ENCODE measurements around the gene TOR1B. TPM values are rescaled to one million over a fixed set of nuclear protein-coding genes. Genes with fewer than 3 reads are reported as not detected.

TOR1B gene
- total RNA-seq, 1 experiment from 2014 or later, result 19.0 TPM

- H3K36me3 ChIP-seq (ENCODE audit: control insufficient read depth in 1 of 2, insufficient read depth in 2 of 2, low read length in 2 of 2), result no peaks in the 10 kb centered on the region
These were observed 21.9 kb upstream of the TOR1B start for GRCh38 chr9:129781131-129781530.

More at GRCh38 chr9:129781131-129781530, 21.9 kb upstream of the TOR1B start:
- TF ChIP-seq REST (IDR thresholded peaks at IDR 0.05; ENCODE audit: low read depth) (no peak), CTCF (IDR thresholded peaks at IDR 0.05 in 2 of 3, conservative IDR thresholded peaks at IDR 0.05 in 1 of 3; ENCODE audit: borderline replicate concordance in 1 of 3, insufficient read depth in 1 of 3, low read depth in 2 of 3, low read length in 2 of 3) (no peak), SIN3A (IDR thresholded peaks at IDR 0.05; ENCODE audit: low read depth) (no peak), EGR1 (IDR thresholded peaks at IDR 0.05; ENCODE audit: low read depth) (no peak), YY1 (IDR thresholded peaks at IDR 0.05; ENCODE audit: extremely low read depth, insufficient replicate concordance, low read depth, low read length) (no peak), CBX3 (IDR thresholded peaks at IDR 0.05; ENCODE audit: low read depth) (no peak), TCF7L2 (IDR thresholded peaks at IDR 0.05; ENCODE audit: borderline replicate concordance, extremely low read depth, insufficient read depth, insufficient read length) (no peak), ATF3 (IDR thresholded peaks at IDR 0.05) (no peak), MAX (IDR thresholded peaks at IDR 0.05) (no peak), POLR2AphosphoS5 (IDR thresholded peaks at IDR 0.05; ENCODE audit: low read depth, low read length) (no peak), JUND (IDR thresholded peaks at IDR 0.05) (no peak), POLR2A (IDR thresholded peaks at IDR 0.05; ENCODE audit: borderline replicate concordance, extremely low read depth, insufficient read depth, insufficient read length) (no peak), ZNF274 (IDR thresholded peaks at IDR 0.05; ENCODE audit: low read depth, low read length) (no peak), FOSL1 (IDR thresholded peaks at IDR 0.05; ENCODE audit: low read depth) (no peak), ZBTB33 (IDR thresholded peaks at IDR 0.05; ENCODE audit: extremely low read depth, insufficient replicate concordance, low read length) (no peak), SRF (IDR thresholded peaks at IDR 0.05; ENCODE audit: low read depth) (no peak), ZFX (IDR thresholded peaks at IDR 0.05) (no peak), ELF1 (IDR thresholded peaks at IDR 0.05; ENCODE audit: borderline replicate concordance, low read depth) (no peak), SP1 (IDR thresholded peaks at IDR 0.05; ENCODE audit: low read depth) (no peak)
- Histone ChIP-seq H2AFZ (ENCODE audit: low read depth, low read length, poor library complexity, severe bottlenecking) (no peak overlapping the region), H3K27me3 (ENCODE audit: insufficient read depth, low read length) (no peaks in the 10 kb centered on the region), H3K9me2 (ENCODE audit: insufficient read depth) (no peaks in the 10 kb centered on the region), H3K27ac (ENCODE audit: low read depth, low read length) (no peak overlapping the region), H3K4me1 (ENCODE audit: control insufficient read depth in 1 of 2, insufficient read depth in 2 of 2, low read length in 2 of 2) (peaks cover 27 to 33% of the 10 kb centered on the region in 2 experiments), H3K79me2 (ENCODE audit: insufficient read depth, low read length) (no peaks in the 10 kb centered on the region), H3K4me2 (ENCODE audit: low read length) (no peak overlapping the region), H3K9me3 (ENCODE audit: control insufficient read depth in 1 of 2, insufficient read depth in 1 of 2, low read depth in 1 of 2, low read length in 2 of 2) (no peaks in the 10 kb centered on the region), H3K4me3 (replicated peaks in 1 of 2; ENCODE audit: low read depth in 1 of 2, low read length in 2 of 2) (no peak overlapping the region), H3K9ac (ENCODE audit: low read length) (no peak overlapping the region), H4K20me1 (ENCODE audit: insufficient read depth) (no peaks in the 10 kb centered on the region)
- RAD21 ChIA-PET (ENCODE audit: low non-redundant PET in 1 of 2, low total read pairs in 2 of 2, uncharacterized antibody in 2 of 2, unreplicated experiment in 2 of 2), result no interaction called here
- no TSS peak for BruUV-seq (replicated peaks)
- CTCF ChIA-PET, result interaction anchor here (1.1 to 3.7 kb wide), 2 partner anchors 43 to 55 kb away, joined by 3 to 33 read pairs; no protein-coding TSS in a partner anchor
- no peak for DNase-seq (ENCODE audit: low read depth, low spot score)
- POLR2A ChIA-PET, result interaction anchor here (0.7 to 2.0 kb wide), 3 partner anchors 28 to 54 kb away, joined by 3 to 4 read pairs (median 4); partner anchors contain the start of gene PTGES
- ATAC-seq, result no peak
- intact Hi-C loops (cut with micrococcal nuclease), result no loop called here
